ENCODE results near the gene IQGAP1. TPM values are rescaled to one million over a fixed set of nuclear protein-coding genes. Genes with fewer than 3 reads are reported as not detected.
A peak's percentile ranks its signal among the peaks of the same experiment; 100 is the strongest.

IQGAP1 gene
- total RNA-seq, 4 donors from 2014 or later = 162 to 334 (median 168) TPM

DNA sequence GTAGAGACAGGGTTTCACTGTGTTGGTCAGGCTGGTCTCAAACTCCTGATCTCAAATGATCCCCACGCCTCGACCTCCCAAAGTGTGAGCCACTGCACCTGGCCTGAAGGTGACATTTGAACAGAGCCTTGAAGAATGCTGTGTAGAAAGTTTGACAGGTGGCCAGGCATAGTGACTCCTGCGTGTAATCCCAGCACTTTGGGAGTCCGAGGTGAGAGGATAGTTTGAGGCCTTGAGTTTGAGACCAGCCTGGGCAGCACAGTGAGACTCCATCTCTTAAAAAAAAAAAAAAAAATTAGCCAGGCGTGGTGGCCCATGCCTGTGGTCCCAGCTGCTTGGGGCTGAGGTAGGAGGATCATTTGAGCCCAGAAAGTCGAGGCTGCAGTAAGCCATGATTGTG lies 1.5 kb downstream of the IQGAP1 start:
- DNase-seq = no peak
- H3K4me3 ChIP-seq = peak overlapping the region; percentile 73 to 100 (median 88)
- H3K4me1 ChIP-seq = peaks cover 0 to 44% (median 11%) of the 10 kb centered on the region in 4 donors
- peaks cover 0 to 11% (median 0%) of the 10 kb centered on the region in 3 donors for H3K36me3 ChIP-seq
- no peaks in the 10 kb centered on the region for H3K27me3 ChIP-seq
- peak overlapping the region in 2 of 4 donors; percentile 92 to 99 for H3K27ac ChIP-seq
- no peak for TF ChIP-seq POLR2A (IDR thresholded peaks at IDR 0.05)
- TF ChIP-seq, protein P1, sequence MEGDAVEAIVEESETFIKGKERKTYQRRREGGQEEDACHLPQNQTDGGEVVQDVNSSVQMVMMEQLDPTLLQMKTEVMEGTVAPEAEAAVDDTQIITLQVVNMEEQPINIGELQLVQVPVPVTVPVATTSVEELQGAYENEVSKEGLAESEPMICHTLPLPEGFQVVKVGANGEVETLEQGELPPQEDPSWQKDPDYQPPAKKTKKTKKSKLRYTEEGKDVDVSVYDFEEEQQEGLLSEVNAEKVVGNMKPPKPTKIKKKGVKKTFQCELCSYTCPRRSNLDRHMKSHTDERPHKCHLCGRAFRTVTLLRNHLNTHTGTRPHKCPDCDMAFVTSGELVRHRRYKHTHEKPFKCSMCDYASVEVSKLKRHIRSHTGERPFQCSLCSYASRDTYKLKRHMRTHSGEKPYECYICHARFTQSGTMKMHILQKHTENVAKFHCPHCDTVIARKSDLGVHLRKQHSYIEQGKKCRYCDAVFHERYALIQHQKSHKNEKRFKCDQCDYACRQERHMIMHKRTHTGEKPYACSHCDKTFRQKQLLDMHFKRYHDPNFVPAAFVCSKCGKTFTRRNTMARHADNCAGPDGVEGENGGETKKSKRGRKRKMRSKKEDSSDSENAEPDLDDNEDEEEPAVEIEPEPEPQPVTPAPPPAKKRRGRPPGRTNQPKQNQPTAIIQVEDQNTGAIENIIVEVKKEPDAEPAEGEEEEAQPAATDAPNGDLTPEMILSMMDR (IDR thresholded peaks at IDR 0.05) = no peak
- no peaks in the 10 kb centered on the region for H3K9me3 ChIP-seq

DNA sequence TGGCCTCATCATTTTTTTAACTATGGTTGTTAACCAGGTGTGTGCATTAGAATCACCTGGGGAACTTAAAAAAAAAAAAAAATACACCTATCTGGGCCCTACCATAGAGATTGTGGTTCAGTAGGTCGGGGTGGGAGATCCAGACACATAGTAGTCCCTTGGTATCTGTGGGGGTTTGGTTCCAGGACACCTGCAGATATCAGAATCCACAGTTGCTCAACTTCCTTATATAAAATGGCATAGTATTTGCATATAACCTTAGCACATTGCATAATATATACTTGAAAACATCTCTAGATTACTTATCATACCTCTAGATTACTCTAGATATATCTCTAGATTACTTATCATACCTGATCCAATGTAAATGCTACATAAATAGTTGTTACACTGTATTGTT lies 5.0 kb downstream of the IQGAP1 start:
- TF ChIP-seq, protein P1 (IDR thresholded peaks at IDR 0.05) = no peak
- no peak for TF ChIP-seq POLR2A (IDR thresholded peaks at IDR 0.05)
- Histone ChIP-seq H3K9me3 (no peaks in the 10 kb centered on the region), H3K27ac (peak overlapping the region in 1 of 4 donors; percentile 48), H3K4me1 (peaks cover 0 to 60% (median 11%) of the 10 kb centered on the region in 4 donors), H3K27me3 (no peaks in the 10 kb centered on the region), H3K4me3 (no peak overlapping the region), H3K36me3 (peaks cover 0 to 11% (median 0%) of the 10 kb centered on the region in 3 donors)
- DNase-seq = no peak

- no peak for DNase-seq
- H3K27ac ChIP-seq = peak overlapping the region in 2 of 4 donors; percentile 6 to 16
- peaks cover 0 to 60% (median 11%) of the 10 kb centered on the region in 4 donors for H3K4me1 ChIP-seq
Measured at GRCh38 chr15:90394074-90394473, 6.0 kb downstream of the IQGAP1 start.

GRCh38 chr15:90394748-90395442 lies 6.9 kb downstream of the IQGAP1 start:
- no peaks in the 10 kb centered on the region for H3K27me3 ChIP-seq
- DNase-seq = no peak
- no peak for TF ChIP-seq POLR2A (IDR thresholded peaks at IDR 0.05)
- TF ChIP-seq, protein P1 (IDR thresholded peaks at IDR 0.05) = no peak
- no peak overlapping the region for H3K4me3 ChIP-seq
- H3K36me3 ChIP-seq = peaks cover 0 to 11% (median 0%) of the 10 kb centered on the region in 3 donors
- H3K27ac ChIP-seq = peak overlapping the region in 2 of 4 donors; percentile 6 to 16
- peaks cover 0 to 58% (median 6%) of the 10 kb centered on the region in 4 donors for H3K4me1 ChIP-seq
- H3K9me3 ChIP-seq = no peaks in the 10 kb centered on the region

More at GRCh38 chr15:90394074-90394473, 6.0 kb downstream of the IQGAP1 start:
- H3K36me3 ChIP-seq = peaks cover 0 to 11% (median 0%) of the 10 kb centered on the region in 3 donors
- no peak overlapping the region for H3K4me3 ChIP-seq
- no peak for TF ChIP-seq POLR2A (IDR thresholded peaks at IDR 0.05)
- TF ChIP-seq, protein P1 (IDR thresholded peaks at IDR 0.05) = no peak
- H3K9me3 ChIP-seq = no peaks in the 10 kb centered on the region
- no peaks in the 10 kb centered on the region for H3K27me3 ChIP-seq

GRCh38 chr15:90396321-90396720 lies 8.3 kb downstream of the IQGAP1 start:
- Histone ChIP-seq H3K4me1 (peaks cover 0 to 57% (median 5%) of the 10 kb centered on the region in 4 donors), H3K27me3 (no peaks in the 10 kb centered on the region), H3K9me3 (no peaks in the 10 kb centered on the region), H3K27ac (no peak overlapping the region), H3K4me3 (no peak overlapping the region), H3K36me3 (peaks cover 0 to 3% (median 0%) of the 10 kb centered on the region in 3 donors)
- no peak for DNase-seq
- TF ChIP-seq, protein P1 (IDR thresholded peaks at IDR 0.05) = no peak
- no peak for TF ChIP-seq POLR2A (IDR thresholded peaks at IDR 0.05)

Data from Peyer's patch (tissue), 4 donors.